ENCODE data around the gene AFF2. TPM values are rescaled to one million over a fixed set of nuclear protein-coding genes. Genes with fewer than 3 reads are reported as not detected.

Gene AFF2
- total RNA-seq, 4 donors from 2014 or later, result 2.8 to 25.8 (median 8.6) TPM

- TF ChIP-seq CTCF (IDR thresholded peaks at IDR 0.05; ENCODE audit: low read depth), result no peak
Measured at GRCh38 chrX:148513661-148514060, 13.2 kb downstream of the AFF2 start.

GRCh38 chrX:148517176-148517575, 16.8 kb downstream of the AFF2 start:
- no peak for TF ChIP-seq CTCF (IDR thresholded peaks at IDR 0.05; ENCODE audit: low read depth)

GRCh38 chrX:148522006-148522405, 21.6 kb downstream of the AFF2 start:
- TF ChIP-seq CTCF (IDR thresholded peaks at IDR 0.05; ENCODE audit: low read depth), result no peak

GRCh38 chrX:148523303-148524080, 23.1 kb downstream of the AFF2 start:
- no peak for TF ChIP-seq CTCF (IDR thresholded peaks at IDR 0.05; ENCODE audit: low read depth)

GRCh38 chrX:148530464-148531077, 30.2 kb downstream of the AFF2 start:
- TF ChIP-seq CTCF (IDR thresholded peaks at IDR 0.05; ENCODE audit: low read depth), result no peak

GRCh38 chrX:148534291-148534690, 33.9 kb downstream of the AFF2 start:
- no peak for TF ChIP-seq CTCF (IDR thresholded peaks at IDR 0.05; ENCODE audit: low read depth)

GRCh38 chrX:148535639-148536038, 35.2 kb downstream of the AFF2 start:
- TF ChIP-seq CTCF (IDR thresholded peaks at IDR 0.05; ENCODE audit: low read depth), result no peak
